NCI-H1092 (cell line): ENCODE results near the gene VCX2.
"Not testable (repeated sequence)": the region's sequence is repeated elsewhere in the genome, so short reads cannot be mapped to it uniquely, and the experiment has no call there.

Source experiments
- DNase-seq: peaks from one replicate; lab custom pipeline; 2025; lab: John Stamatoyannopoulos, UW

VCX2 gene

DNA sequence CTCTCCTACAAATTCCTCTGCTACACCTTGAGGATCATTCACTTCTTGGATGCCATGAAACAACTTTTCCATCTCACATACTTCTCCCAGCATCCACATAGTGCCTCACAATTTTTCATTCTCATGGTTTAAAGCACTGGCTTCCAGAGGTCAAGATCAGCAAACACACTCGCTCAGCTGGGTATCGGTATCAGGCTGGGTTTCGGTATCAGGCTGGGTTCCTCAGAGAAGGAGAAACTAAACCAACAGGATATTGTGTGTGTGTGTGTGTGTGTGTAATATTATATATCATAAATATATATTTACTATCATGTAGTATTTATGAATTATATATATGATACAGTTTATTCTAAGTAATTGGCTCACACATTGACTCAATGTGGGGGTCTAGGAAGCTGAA lies at the start of gene VCX2:
Gene VCX2, minus strand, starts transcription at position 99 of the 400 bp plus-strand sequence. CDS start 624 bp downstream, outside the sequence.
- not testable (repeated sequence) for DNase-seq

DNA sequence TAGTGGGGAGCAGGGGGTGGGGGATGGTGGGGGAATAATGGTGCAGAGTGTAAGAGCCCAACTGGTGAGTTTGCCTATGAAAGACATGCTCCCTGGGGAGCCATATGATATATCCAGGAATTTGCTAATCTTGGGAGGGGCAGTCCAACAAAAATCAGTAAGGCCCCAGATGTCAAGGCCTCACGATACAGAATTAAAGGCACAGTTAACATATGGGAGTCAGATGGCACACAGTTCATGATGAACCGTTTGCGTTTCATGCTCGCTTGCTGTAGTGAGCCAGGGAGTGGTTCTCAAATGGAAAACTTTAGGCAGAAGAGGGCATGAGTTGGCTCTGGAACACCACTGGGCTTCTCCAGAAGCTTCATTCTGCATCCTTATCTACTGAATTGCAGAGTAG lies 33.9 kb upstream of the VCX2 start:
- DNase-seq: no peak

DNA sequence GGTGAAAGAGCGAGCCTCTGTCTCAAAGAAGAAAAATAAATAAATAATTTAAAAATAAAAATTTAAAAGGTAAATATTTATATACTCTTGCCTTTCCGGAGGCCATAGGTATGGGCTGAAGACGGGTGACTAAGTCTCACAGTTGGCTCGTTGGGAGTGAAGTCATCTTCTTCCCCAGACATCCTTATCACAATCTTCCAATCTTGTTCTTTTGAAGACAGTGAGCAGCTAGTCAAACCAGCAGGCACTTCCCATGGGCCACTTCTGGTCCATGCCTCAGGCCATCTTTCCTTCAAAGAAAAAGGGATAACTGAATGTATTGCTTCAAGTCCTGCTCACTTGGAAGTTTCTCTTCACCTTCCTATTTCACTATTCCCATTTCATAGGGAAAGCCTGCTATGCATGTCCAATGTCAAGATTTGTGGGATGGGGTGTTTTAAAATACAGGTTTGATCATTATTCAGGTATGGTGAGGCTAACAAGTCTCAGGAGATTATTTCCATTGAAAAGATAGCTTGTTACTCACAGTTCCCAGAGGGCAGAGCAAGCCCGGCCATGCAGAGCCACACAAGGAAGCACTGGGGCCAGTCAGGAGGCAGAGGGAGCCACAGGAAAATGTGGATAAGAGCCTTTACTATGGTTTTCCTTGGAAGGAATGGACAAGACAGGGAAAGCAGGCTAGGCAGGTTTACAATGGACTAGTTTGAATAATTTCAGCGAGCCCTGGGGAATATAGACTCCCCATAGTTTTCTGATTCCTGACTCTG lies 33.3 kb upstream of the VCX2 start:
- DNase-seq: no peak

DNA sequence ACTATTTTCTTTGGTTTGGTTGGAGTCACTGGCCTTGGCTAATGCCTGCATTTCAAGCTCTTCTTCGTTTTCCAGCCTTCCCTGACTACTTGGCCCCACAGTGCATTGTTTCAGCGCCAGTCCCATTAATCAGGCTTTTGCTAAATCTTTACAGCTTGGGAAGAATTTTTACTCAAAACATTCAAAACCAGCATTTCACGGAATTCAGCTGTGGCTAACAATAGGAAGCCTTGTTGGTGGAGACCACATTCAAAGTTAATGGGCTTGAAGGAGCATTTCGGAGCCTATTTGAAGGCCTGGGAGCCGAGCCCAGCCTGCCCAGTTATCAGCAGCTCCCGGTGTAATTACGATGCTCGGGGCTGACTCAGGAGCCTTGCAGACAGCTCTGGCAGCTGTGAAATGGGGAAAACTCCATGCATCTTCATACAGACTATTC lies 30.8 kb upstream of the VCX2 start:
- no peak for DNase-seq

DNA sequence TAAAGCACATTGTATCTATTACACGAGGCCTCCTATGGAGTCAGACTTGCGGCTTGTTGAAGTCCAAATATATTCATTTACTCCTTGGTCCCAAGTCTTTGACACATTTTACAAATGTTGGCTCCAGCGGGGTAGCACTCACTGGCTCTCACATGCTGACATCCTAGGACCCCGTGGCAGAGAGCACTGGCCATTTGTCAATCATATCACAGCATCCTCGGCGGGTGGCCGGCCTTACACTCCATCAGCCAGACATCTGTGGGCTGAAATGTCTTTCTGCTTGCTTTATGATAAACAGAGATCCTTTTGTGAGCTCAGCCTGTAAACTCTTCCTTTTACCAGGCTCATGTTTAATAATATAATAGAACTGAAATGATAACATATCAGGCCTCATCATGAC lies 25.7 kb upstream of the VCX2 start:
- no peak for DNase-seq

DNA sequence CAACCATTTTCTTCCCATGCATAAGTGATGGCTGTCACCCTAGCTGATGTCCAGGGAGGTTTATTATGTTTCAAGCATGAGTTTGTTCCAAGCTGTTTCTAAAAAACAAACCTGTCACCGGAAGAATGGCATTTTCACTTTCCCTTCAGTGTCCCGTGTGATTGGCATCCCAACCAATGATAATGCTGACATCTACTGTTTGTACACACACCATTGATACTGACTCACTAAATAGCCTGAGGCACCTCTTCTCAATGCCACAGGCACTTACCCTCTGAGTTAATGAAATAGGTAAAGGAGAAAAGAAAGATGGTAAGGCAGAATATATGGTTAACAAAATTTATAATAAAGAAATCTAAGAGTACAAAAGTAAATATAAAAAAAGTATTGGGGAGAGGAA lies 23.1 kb upstream of the VCX2 start:
- no peak for DNase-seq

DNA sequence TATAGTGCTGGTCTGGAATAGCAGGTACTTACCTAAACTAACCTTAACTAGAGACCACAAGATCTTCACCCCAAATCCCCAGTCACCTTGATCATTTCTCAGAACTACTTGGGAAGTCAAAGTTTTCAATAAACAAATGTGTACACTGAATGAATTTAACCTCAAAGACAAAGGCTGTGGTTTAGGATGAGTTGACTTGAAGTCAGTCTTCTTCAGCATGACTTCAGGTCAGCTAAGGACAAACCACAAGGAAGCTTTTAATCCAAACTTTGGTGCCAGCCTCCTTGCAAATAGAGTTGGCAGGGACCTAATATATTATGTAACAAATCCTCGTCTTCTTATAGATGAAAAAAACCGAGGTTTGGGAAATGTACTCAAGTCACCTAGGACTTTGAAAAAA lies 21.2 kb upstream of the VCX2 start:
- DNase-seq: no peak

DNA sequence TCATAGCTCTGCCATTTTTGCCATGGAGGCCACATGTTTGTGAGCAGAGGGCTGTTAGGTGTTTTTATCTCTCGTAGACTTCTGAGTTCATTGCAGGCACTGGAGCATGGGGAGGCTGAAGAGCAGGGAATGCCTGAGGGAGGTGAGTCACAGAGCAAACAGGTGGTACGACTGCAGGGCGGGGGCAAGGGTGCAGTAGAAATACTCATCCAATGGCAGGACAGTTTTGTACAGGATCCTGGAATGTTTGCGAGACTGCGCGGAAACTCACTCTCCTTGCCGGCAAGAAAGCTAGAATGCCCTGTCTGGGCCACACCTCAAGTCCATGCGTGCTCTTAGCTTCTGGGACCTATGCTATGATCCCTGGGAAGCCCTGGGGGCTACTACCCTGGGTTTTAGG lies 20.0 kb upstream of the VCX2 start:
- no peak for DNase-seq

DNA sequence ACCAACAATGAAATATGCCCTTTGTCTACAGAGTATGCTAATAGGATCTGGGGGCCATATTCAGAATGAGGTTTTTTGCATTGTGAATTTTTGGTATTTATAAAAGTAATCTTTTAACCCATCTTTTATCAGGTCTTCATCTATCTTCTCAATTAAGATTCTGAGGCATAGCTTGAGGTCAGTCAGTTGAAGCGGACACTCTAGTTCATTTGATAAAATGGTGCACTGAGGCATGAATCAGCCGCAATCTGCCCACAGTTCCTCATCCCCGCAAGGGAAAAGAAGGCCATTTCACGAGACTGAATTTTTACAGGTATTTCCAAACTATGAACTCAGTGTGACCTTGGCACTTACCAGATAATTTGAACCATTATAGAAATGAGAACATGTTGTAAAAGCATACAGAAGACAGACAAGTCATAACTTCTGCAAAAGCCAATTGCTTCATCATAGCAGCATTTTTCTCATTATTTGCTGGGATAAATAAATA lies 19.3 kb upstream of the VCX2 start:
- DNase-seq: no peak

DNA sequence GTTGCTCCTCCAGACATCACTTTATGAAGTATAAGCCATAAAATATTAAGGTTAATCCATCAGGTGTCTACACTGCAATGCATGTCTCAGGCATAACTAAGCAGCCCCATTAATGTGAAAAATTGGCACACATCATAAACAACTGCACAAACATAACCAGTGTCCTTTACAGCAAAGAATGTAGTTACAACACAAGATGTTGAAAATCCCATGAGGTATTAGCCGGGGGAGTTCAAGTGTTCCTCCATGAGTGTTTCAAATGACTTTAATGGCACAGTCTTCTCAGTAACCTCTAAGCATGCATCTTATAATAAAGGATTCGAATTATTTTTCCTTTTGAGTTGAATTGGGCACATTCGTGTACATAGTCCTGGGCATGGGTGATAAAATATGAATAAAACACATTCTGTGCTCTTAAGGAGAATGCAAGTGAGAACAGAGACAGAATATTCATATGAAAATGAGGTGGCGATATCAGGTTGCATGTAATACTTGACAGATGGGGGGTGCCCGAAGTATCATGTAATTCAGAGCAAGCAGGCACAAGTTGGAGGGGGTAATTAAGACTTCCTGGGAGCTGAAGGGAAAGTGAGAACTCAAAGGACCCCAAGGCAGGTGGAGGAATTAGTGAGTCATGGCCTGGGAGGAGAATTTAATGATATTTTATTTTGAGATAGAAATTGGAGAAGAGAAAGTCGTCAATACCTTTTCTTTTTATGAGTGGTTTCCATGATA lies 18.2 kb upstream of the VCX2 start:
- no peak for DNase-seq

DNA sequence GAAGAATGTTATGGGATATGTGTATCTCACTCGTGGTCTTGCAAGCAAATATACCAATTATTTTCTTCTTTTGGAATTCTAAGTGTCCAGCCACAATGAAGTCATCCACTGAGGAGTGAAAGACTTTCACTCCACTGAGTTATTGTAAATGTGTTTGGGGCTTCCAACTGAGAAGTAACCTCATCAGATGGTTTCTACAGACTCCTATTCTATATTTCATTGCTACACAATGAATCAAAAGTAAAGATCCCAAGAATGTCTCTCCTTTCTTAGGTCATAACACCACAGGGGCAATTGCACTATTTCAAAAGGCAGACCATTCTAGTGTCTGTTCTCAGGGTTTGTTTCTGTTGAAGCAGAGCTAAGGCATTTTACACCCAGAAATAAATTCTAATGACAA lies 12.3 kb upstream of the VCX2 start:
- DNase-seq: no peak

DNA sequence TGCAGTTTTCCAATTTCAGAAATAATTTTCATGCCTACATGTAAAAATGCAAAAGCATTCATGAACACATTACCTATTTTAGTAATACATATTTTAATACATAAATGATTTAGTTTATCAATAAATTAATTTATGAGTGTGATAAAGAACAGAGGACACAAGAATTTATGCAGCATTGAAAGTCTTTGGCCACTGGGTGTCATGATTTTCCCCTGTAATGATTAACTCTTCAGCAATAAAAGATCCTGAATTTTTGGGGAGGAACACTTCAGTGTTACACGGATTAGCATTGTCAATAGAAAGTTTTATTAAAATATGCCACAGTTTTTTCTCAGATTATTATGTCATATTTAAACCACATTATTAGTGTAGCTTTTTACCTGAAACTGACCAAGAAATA lies 8.6 kb upstream of the VCX2 start:
- peak; percentile 4 for DNase-seq

DNA sequence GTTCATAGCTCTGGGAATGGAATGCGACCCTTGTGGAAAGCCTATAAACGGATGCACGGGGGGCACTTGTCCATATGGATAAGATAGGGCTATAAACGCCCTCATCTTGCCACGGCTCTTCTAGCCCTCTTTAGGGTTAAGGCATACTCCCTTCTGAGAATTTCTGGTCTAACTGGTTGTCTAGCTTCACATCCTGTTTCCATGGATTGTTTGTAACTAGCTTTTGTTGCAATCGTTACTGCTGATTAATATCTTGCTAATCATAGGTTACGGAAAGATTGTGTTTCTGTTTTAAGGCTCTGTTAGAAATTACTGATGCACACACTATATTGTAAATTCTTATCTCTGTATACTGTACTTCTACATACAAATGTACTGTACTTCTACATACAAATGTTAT lies 17.1 kb downstream of the VCX2 start:
- not testable (repeated sequence) for DNase-seq

DNA sequence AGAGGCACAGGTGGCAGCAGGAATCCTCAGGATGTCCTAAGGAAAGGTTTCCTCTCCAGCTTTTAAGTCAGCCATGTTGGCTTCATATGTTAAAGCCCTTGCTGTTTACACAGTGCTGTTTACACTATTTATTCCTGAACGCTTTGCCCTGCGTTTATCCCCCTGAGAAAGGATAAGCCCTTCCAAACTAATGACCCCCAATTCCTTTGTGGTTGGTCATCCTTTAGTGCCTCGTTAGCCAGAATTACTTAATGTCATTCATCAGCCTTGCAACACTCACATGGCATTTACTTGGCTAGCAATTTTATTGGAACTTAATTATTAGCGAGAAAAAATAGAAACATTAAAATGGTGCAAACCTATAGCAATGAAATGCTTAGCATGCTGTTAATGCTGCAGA lies 23.8 kb downstream of the VCX2 start:
- DNase-seq: no peak

DNA sequence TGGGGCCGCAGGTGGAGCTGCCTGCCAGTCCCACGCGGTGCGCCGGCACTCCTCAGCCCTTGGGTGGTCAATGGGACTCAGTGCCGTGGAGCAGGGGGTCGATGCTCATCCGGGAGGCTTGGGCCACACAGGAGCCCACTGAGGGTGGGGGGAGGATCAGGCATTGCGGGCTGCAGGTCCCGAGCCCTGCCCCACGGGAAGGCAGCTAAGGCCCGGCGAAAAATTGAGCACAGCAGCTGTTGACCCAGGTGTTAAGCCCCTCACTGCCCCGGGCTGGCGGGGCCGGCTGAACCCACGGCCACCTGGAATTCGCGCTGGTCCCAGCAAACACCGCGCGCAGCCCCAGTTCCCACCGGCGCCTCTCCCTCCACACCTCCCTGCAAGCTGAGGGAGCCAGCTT lies 26.1 kb downstream of the VCX2 start:
- no peak for DNase-seq

DNA sequence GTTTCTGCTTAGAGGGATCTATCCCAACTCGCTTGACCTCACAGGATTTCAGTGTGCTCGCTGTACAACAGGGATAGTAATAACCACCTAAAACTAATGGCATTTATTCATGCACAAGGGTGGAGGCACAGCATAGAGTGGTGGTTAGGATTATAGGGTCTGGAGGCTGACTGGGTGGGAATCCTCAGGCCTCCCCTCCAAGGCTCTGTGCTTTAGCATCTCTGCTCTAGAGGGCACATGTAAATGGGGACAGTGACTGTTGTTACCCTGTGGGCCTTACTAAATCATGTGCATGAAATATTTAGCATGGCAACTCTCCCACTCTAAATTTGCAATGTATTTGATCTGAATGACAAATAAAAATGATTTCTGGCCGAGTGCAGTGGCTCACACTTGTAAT lies 29.2 kb downstream of the VCX2 start:
- DNase-seq: no peak

DNA sequence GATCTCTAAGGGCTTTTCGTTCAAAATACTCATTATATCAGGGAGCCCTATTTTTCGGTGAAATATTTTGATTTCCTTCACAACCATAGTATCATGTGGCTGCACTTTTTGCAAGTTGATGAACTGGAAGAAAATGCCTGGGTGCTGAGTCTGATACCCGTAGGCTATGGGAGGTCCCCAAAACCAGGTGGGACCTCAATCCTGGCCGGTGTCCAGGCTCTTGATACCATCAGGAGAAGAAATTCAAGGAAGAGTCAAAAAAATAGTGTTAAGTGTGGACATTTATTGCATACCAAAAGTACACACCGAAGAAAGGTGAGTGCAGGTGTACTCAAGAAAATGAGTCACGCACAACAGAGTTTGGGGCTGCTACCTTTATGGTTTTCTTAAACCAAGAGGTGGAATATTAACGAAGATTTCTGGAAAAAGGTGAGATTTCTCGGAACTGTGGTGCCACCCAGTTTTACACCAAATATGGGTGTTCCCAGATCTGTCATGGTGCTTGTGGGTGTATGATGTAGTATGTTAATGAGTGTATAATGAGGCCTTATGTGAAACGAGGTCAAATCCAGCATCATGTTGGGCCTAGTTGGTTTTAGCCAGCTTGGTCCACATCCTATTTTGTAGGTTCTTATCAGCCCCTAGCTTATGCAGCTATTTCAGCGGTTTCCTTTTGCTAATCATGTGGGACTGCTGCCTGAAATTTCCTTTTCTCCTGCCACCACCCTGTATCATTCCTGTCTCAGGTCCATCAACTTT lies 29.9 kb downstream of the VCX2 start:
- no peak for DNase-seq

DNA sequence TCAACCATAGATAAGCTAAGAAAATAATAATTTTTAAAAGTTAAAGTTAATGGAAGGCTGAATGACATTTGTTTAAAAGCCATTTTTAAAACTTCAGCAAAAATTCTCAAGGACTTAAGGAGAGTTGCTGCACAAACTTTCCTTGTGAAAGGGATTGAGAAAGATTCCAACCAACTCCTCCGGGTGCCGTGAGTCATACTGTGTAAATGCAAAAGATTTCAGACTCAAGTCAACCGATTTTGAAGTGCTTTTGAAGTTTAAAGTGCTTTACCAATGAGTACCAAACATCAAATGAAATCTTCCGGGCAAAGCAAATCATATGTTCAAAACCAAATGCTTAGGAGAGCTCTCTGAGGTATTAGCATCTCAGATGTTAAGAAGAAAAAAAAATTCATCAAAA lies 31.4 kb downstream of the VCX2 start:
- no peak for DNase-seq

DNA sequence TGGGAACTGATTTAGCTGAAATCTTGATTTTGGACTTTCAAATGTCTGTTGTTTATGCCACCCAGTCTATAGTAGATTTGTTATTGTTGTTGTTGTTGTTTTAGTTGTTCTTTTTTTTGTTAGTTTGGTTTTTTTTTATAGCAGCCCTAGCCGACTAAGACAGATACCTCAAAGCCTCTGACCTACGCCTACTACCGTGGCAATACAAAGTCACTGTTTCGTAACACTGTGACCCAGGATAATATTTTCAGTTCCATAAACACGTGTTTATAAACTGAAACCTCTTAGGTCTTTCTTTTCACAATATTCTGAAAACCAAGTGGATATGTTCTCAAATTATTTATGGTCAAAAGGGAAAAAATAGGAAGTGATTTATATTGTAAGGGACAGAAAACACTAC lies 32.8 kb downstream of the VCX2 start:
- DNase-seq: no peak

DNA sequence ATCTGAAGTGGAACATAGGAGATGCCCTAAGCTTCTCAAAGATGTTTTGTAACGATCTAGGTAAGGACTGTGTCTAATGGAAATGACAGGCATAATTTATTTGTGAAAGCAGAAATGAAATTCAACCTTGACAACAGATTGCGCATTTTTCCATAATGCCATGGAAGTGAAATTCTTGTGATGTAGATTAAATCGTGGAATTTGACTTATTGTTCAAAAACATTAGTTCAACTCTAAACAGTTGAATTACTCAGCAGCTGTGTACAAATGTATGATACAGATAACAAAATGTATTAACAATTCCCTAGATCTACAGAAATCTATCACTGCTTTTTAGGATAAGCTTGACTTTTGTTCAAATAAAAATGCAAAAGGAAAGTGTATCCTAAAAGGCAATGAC lies 44.4 kb downstream of the VCX2 start:
- no peak for DNase-seq

DNA sequence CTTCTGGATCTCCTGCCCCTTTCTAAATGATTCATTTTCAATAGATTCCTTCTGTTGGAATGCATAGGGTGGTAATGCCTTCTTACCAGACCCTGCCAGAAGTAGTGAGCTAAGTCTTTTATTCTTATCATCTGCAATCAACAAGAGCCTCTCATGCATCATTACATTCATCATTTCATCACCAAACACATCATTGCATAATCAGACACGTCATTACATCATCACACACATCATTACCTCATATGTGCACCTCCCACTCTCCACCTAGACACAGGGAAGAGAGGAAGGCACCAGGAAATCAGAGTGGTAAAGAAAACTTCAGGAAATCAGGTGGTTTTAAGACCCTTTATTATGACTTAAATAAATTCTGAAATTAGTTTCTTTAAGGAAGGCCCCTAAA lies 45.0 kb downstream of the VCX2 start:
- DNase-seq: no peak

DNA sequence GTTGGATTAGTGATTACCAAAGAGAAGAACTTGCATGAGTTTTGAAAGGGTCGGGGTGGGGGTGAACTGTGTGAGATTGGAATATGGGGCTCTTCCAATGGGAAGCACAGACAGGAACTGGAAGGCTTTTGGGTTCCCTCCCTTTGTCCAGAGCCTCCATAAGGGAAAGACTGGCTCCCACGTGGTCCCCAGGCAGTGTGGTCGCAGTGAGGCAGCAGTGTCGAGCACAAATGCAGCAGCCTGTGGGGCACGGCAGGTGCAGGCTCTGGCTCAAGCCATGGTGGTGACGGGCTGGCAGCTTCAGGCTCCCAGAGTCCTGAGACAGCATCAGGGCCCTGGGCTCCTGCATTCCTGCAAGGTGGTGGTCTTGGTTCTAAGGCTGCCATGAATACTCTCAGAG lies 45.5 kb downstream of the VCX2 start:
- DNase-seq: no peak

DNA sequence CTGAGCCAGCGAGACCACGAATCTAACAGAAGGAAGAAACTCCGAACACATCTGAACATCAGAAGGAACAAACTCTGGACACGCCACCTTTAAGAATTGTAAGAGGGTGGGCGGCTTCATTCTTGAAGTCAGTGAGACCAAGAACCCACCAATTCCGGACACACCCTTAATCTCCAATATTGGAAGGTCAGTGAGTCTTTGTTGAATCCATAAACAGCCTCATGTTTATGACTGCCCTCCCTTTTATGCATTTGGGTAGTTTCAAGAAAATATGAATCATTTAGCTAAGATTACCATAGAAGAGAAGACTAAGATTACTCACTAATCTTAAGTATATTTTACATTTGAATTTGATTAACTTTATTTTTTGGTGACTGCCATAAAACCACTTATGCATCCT lies 48.5 kb downstream of the VCX2 start:
- no peak for DNase-seq
